ENCODE results near the gene GMEB2.

DNA sequence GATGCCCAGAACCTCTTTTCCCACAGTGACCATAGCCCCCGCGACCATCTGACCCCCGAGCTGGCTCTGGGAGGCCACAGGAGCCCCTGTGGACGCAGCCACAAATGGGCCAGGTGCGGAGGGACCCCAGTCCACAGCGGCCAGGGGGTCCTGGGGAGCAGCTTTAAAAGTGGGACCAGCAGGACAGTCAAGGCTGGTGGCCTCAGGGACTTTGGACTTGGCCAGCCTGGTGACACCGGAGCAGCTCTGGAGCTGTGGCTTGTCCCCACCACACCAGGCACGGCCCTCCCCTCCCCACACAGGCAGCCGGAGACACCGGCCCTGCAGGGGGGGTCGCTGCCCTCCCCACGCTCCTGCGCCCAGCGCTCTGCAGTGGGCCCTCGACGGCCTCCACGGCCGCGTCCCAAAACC lies 69.4 kb downstream of the GMEB2 start:
- TF ChIP-seq EP300 (IDR thresholded peaks at IDR 0.05; ENCODE audit: borderline replicate concordance in 1 of 2, control insufficient read depth in 1 of 2, low read depth in 2 of 2, low read length in 2 of 2) (no peak), GABPA (IDR thresholded peaks at IDR 0.05; ENCODE audit: low read depth) (no peak), POLR2AphosphoS5 (IDR thresholded peaks at IDR 0.05; ENCODE audit: low read length) (no peak), CBFB (IDR thresholded peaks at IDR 0.05; ENCODE audit: low read depth) (no peak), SMC3 (IDR thresholded peaks at IDR 0.05; ENCODE audit: borderline replicate concordance, low read length) (no peak), KDM1A (IDR thresholded peaks at IDR 0.05; ENCODE audit: borderline replicate concordance) (no peak), KAT2A (conservative IDR thresholded peaks at IDR 0.05; ENCODE audit: control insufficient read depth, low read depth, low read length) (no peak), SMARCA5 (IDR thresholded peaks at IDR 0.05) (no peak), RAD21 (IDR thresholded peaks at IDR 0.05; ENCODE audit: insufficient read depth, low read depth, low read length) (no peak), YY1 (IDR thresholded peaks at IDR 0.05; ENCODE audit: low read depth, low read length) (no peak), BRCA1 (IDR thresholded peaks at IDR 0.05; ENCODE audit: low read depth, low read length) (no peak)
- TF ChIP-seq, protein P1, sequence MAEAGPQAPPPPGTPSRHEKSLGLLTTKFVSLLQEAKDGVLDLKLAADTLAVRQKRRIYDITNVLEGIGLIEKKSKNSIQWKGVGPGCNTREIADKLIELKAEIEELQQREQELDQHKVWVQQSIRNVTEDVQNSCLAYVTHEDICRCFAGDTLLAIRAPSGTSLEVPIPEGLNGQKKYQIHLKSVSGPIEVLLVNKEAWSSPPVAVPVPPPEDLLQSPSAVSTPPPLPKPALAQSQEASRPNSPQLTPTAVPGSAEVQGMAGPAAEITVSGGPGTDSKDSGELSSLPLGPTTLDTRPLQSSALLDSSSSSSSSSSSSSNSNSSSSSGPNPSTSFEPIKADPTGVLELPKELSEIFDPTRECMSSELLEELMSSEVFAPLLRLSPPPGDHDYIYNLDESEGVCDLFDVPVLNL (IDR thresholded peaks at IDR 0.05; ENCODE audit: low read depth, low read length): no peak
- TF ChIP-seq, protein P2, sequence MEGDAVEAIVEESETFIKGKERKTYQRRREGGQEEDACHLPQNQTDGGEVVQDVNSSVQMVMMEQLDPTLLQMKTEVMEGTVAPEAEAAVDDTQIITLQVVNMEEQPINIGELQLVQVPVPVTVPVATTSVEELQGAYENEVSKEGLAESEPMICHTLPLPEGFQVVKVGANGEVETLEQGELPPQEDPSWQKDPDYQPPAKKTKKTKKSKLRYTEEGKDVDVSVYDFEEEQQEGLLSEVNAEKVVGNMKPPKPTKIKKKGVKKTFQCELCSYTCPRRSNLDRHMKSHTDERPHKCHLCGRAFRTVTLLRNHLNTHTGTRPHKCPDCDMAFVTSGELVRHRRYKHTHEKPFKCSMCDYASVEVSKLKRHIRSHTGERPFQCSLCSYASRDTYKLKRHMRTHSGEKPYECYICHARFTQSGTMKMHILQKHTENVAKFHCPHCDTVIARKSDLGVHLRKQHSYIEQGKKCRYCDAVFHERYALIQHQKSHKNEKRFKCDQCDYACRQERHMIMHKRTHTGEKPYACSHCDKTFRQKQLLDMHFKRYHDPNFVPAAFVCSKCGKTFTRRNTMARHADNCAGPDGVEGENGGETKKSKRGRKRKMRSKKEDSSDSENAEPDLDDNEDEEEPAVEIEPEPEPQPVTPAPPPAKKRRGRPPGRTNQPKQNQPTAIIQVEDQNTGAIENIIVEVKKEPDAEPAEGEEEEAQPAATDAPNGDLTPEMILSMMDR (IDR thresholded peaks at IDR 0.05 in 2 of 3, conservative IDR thresholded peaks at IDR 0.05 in 1 of 3; ENCODE audit: control insufficient read depth in 2 of 3, extremely low read depth in 1 of 3, insufficient read depth in 1 of 3, low read depth in 3 of 3, low read length in 3 of 3): no peak
